22Rv1 (cell line): Measurements from ENCODE around the gene TMEM51.

ENCODE experiments used
- ZFX ChIP-seq: fragments of 450-650 bp; IDR thresholded peaks from 2 replicates; pipeline ENCODE4 v1.6.1; 2017; ENCODE audit warnings: antibody characterized with exemption, borderline replicate concordance
- TF ChIP-seq, protein P1 (sequence below): fragments of 450-650 bp; IDR thresholded peaks from 2 replicates; pipeline ENCODE4 v1.5.1; 2017; ENCODE audit warnings: mild to moderate bottlenecking

- TF ChIP-seq, protein P1, sequence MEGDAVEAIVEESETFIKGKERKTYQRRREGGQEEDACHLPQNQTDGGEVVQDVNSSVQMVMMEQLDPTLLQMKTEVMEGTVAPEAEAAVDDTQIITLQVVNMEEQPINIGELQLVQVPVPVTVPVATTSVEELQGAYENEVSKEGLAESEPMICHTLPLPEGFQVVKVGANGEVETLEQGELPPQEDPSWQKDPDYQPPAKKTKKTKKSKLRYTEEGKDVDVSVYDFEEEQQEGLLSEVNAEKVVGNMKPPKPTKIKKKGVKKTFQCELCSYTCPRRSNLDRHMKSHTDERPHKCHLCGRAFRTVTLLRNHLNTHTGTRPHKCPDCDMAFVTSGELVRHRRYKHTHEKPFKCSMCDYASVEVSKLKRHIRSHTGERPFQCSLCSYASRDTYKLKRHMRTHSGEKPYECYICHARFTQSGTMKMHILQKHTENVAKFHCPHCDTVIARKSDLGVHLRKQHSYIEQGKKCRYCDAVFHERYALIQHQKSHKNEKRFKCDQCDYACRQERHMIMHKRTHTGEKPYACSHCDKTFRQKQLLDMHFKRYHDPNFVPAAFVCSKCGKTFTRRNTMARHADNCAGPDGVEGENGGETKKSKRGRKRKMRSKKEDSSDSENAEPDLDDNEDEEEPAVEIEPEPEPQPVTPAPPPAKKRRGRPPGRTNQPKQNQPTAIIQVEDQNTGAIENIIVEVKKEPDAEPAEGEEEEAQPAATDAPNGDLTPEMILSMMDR: no peak
- TF ChIP-seq ZFX: no peak
These were observed 38.2 kb downstream of the TMEM51 start for GRCh38 chr1:15191770-15192169.
